Ishikawa (cell line): Measurements from ENCODE around the gene TRIO.

ENCODE experiments used
- CEBPB ChIP-seq: IDR thresholded peaks from 2 replicates; pipeline ENCODE4 v1.6.1; 2012
- CREB1 ChIP-seq: IDR thresholded peaks from 2 replicates; pipeline ENCODE4 v1.6.1; 2012; ENCODE audit warnings: low read depth
- EGR1 ChIP-seq: IDR thresholded peaks from 2 replicates; pipeline ENCODE4 v1.6.1; 2012
- EP300 ChIP-seq: IDR thresholded peaks from 2 replicates; pipeline ENCODE4 v1.6.1; 2012; ENCODE audit warnings: borderline replicate concordance
- FOXM1 ChIP-seq: IDR thresholded peaks from 2 replicates; pipeline ENCODE4 v1.6.1; 2012; ENCODE audit warnings: low read depth, borderline replicate concordance
- MAX ChIP-seq: IDR thresholded peaks from 2 replicates; pipeline ENCODE4 v1.6.1; 2012
- NFIC ChIP-seq: IDR thresholded peaks from 2 replicates; pipeline ENCODE4 v1.6.1; 2012
- RAD21 ChIP-seq: IDR thresholded peaks from 2 replicates; pipeline ENCODE4 v1.6.1; 2012; ENCODE audit warnings: low read depth
- REST ChIP-seq: IDR thresholded peaks from 2 replicates; pipeline ENCODE4 v1.6.1; 2012; ENCODE audit warnings: low read depth, mild to moderate bottlenecking
- TAF1 ChIP-seq: IDR thresholded peaks from 2 replicates; pipeline ENCODE4 v1.6.1; 2012; ENCODE audit warnings: low read depth, mild to moderate bottlenecking
- TCF12 ChIP-seq: IDR thresholded peaks from 2 replicates; pipeline ENCODE4 v1.6.1; 2012; ENCODE audit warnings: low read depth
- TEAD4 ChIP-seq: IDR thresholded peaks from 2 replicates; pipeline ENCODE4 v1.6.1; 2012
- YY1 ChIP-seq: IDR thresholded peaks from 2 replicates; pipeline ENCODE4 v1.6.1; 2012; ENCODE audit warnings: low read depth
- ZBTB7A ChIP-seq: IDR thresholded peaks from 2 replicates; pipeline ENCODE4 v1.6.1; 2012; ENCODE audit warnings: low read depth
- TF ChIP-seq, protein P1 (sequence below): IDR thresholded peaks from 2 replicates; pipeline ENCODE4 v1.6.1; 2012

Gene TRIO

DNA sequence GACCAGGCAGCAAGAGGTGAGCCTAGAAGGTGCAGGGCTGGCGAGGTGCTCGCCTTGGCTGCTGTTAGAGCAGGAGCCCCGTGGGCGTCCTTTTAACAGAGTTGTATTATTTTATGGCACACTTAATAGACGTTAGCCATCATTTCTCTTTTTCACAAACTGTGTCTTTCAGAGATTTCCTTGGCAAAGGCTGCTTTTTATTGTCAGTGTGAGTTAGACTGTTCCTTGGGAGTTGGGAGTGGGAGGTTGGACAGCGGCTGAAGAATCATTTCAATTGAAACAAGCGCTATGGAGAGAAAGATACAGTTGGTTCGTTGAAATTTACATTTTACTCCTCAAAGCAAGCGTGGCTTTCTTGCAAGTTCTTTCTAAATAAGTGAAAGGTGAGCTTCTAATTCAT lies 133.2 kb downstream of the TRIO start:
- TF ChIP-seq EGR1 (no peak), MAX (no peak), EP300 (no peak), NFIC (no peak), CEBPB (no peak), REST (no peak), ZBTB7A (no peak), TAF1 (no peak), YY1 (no peak), TCF12 (no peak), FOXM1 (no peak), RAD21 (no peak)
- TF ChIP-seq, protein P1, sequence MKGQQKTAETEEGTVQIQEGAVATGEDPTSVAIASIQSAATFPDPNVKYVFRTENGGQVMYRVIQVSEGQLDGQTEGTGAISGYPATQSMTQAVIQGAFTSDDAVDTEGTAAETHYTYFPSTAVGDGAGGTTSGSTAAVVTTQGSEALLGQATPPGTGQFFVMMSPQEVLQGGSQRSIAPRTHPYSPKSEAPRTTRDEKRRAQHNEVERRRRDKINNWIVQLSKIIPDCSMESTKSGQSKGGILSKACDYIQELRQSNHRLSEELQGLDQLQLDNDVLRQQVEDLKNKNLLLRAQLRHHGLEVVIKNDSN = no peak

GRCh38 chr5:14277385-14278320 lies 134.5 kb downstream of the TRIO start:
- no peak for TF ChIP-seq NFIC
- TF ChIP-seq RAD21 = no peak
- TF ChIP-seq, protein P1 = no peak
- TF ChIP-seq TAF1 = no peak
- TF ChIP-seq CEBPB = no peak
- no peak for TF ChIP-seq ZBTB7A
- TF ChIP-seq CREB1 = no peak
- TF ChIP-seq MAX = no peak
- no peak for TF ChIP-seq YY1
- TF ChIP-seq EGR1 = no peak
- TF ChIP-seq REST = no peak
- TF ChIP-seq FOXM1 = no peak
- TF ChIP-seq TEAD4 = no peak
- TF ChIP-seq EP300 = no peak
- TF ChIP-seq TCF12 = no peak

DNA sequence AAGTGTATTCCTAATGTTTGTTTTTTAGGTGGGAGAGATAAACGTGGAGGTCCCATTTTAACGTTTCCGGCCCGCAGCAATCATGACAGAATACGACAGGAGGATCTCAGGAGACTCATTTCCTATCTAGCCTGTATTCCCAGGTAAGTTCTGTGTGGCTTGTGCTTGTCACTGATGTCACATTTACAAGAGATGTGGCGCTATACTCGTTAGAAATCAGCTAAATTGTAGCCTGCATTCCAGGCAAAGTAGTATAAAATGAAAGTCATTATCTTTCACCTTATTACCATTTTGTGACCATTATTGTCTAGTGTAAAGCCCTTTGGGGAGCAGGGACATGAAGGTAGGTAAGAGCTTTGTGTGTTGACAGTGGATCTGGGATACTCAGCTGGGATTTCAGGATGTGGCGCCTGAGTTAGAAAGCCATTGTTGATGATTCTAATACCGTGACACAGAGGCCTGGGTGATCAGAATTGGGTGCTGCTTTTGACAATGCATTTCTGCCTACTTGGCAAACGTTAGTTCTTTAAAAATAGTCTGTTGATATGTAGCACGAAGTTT lies 137.2 kb downstream of the TRIO start:
- TF ChIP-seq TCF12 = no peak
- TF ChIP-seq REST = no peak
- TF ChIP-seq EGR1 = no peak
- TF ChIP-seq EP300 = no peak
- TF ChIP-seq YY1 = no peak
- TF ChIP-seq CREB1 = no peak
- no peak for TF ChIP-seq TEAD4
- TF ChIP-seq, protein P1 = no peak
- no peak for TF ChIP-seq ZBTB7A
- TF ChIP-seq TAF1 = no peak
- no peak for TF ChIP-seq MAX
- TF ChIP-seq CEBPB = no peak
- no peak for TF ChIP-seq RAD21
- TF ChIP-seq NFIC = no peak
- no peak for TF ChIP-seq FOXM1
